H9 (cell line): ENCODE measurements around the gene CFDP1. TPM values are rescaled to one million over a fixed set of nuclear protein-coding genes. Genes with fewer than 3 reads are reported as not detected.

ENCODE experiments used
- DNase-seq: peaks from one replicate; pipeline ENCODE4 v3.0.0-alpha.2; 2017
- H2AFZ ChIP-seq: one replicate; pipeline ENCODE4 v1.6.1; 2013; ENCODE audit warnings: mild to moderate bottlenecking, low read length, control low read depth, moderate library complexity
- H2AK5ac ChIP-seq: 2 replicates; pipeline ENCODE4 v1.6.1; 2013; ENCODE audit warnings: low read length, control low read depth, mixed read lengths; ENCODE audit not compliant: insufficient read length
- H2BK120ac ChIP-seq: one replicate; pipeline ENCODE4 v1.6.1; 2013; ENCODE audit warnings: low read depth, mild to moderate bottlenecking, low read length, control low read depth, inconsistent platforms; ENCODE audit not compliant: poor library complexity, severe bottlenecking
- H2BK12ac ChIP-seq: 2 replicates; pipeline ENCODE4 v1.6.1; 2013; ENCODE audit warnings: low read length, control low read depth, mixed read lengths, low read depth; ENCODE audit not compliant: insufficient read length
- H2BK15ac ChIP-seq: 2 replicates; pipeline ENCODE4 v1.6.1; 2013; ENCODE audit warnings: low read depth, low read length, control low read depth
- H2BK20ac ChIP-seq: one replicate; pipeline ENCODE4 v1.6.1; 2013; ENCODE audit warnings: low read depth, mild to moderate bottlenecking, low read length, control low read depth, inconsistent platforms; ENCODE audit not compliant: poor library complexity, severe bottlenecking
- H2BK5ac ChIP-seq: 2 replicates; pipeline ENCODE4 v1.6.1; 2013; ENCODE audit warnings: low read length, control low read depth, mixed read lengths; ENCODE audit not compliant: insufficient read length
- H3K14ac ChIP-seq: 2 replicates; pipeline ENCODE4 v1.6.1; 2013; ENCODE audit warnings: low read length, control low read depth; ENCODE audit not compliant: insufficient read depth
- H3K18ac ChIP-seq: 2 replicates; pipeline ENCODE4 v1.6.1; 2013; ENCODE audit warnings: low read depth, mild to moderate bottlenecking, mixed read lengths, low read length, control low read depth; ENCODE audit not compliant: insufficient read length
- H3K23ac ChIP-seq: 2 replicates; pipeline ENCODE4 v1.6.1; 2013; ENCODE audit warnings: low read length, control low read depth, mixed read lengths, low read depth; ENCODE audit not compliant: insufficient read length
- H3K23me2 ChIP-seq: 2 replicates; pipeline ENCODE4 v1.6.1; 2013; ENCODE audit warnings: low read depth, mild to moderate bottlenecking, mixed read lengths, low read length, control low read depth; ENCODE audit not compliant: insufficient read length, poor library complexity, severe bottlenecking
- H3K27ac ChIP-seq: 2 replicates; pipeline ENCODE4 v1.5.1; 2013; ENCODE audit warnings: low read length, control low read depth, mixed read lengths, low read depth; ENCODE audit not compliant: insufficient read length
- H3K27me3 ChIP-seq: 2 replicates; pipeline ENCODE4 v1.6.1; 2013; ENCODE audit warnings: low read length, control low read depth, inconsistent platforms; ENCODE audit not compliant: insufficient read depth
- H3K4ac ChIP-seq: 2 replicates; pipeline ENCODE4 v1.6.1; 2013; ENCODE audit warnings: low read depth, mild to moderate bottlenecking, control low read depth, inconsistent platforms, low read length, moderate library complexity
- H3K4me1 ChIP-seq: 2 replicates; pipeline ENCODE4 v1.6.1; 2013; ENCODE audit warnings: low read length, control low read depth, inconsistent platforms; ENCODE audit not compliant: insufficient read depth
- H3K4me2 ChIP-seq: 2 replicates; pipeline ENCODE4 v1.6.1; 2013; ENCODE audit warnings: low read length, control low read depth, mixed read lengths; ENCODE audit not compliant: insufficient read length, insufficient read depth
- H3K56ac ChIP-seq: 2 replicates; pipeline ENCODE4 v1.6.1; 2013; ENCODE audit warnings: low read depth, mild to moderate bottlenecking, mixed read lengths, low read length, control low read depth; ENCODE audit not compliant: insufficient read length
- H3K79me1 ChIP-seq: 2 replicates; pipeline ENCODE4 v1.6.1; 2013; ENCODE audit warnings: low read depth, mild to moderate bottlenecking, moderate library complexity, low read length, control low read depth, inconsistent platforms; ENCODE audit not compliant: insufficient read depth, poor library complexity, severe bottlenecking
- H3K79me2 ChIP-seq: 2 replicates; pipeline ENCODE4 v1.6.1; 2013; ENCODE audit warnings: low read length, control low read depth, inconsistent platforms; ENCODE audit not compliant: insufficient read depth
- H3K9ac ChIP-seq: 2 replicates; pipeline ENCODE4 v1.6.1; 2013; ENCODE audit warnings: low read length, control low read depth, mixed read lengths; ENCODE audit not compliant: insufficient read length; ENCODE audit errors: extremely low read depth
- H3K9me3 ChIP-seq: one replicate; pipeline ENCODE4 v1.6.1; 2013; ENCODE audit warnings: low read depth, low read length, inconsistent platforms; ENCODE audit not compliant: control insufficient read depth
- H3T11ph ChIP-seq: one replicate; pipeline ENCODE4 v1.6.1; 2013; ENCODE audit warnings: mild to moderate bottlenecking, low read length, control low read depth, inconsistent platforms
- H4K20me1 ChIP-seq: one replicate; pipeline ENCODE4 v1.6.1; 2013; ENCODE audit not compliant: control insufficient read depth, insufficient read length, insufficient read depth
- H4K5ac ChIP-seq: 2 replicates; pipeline ENCODE4 v1.6.1; 2013; ENCODE audit warnings: low read depth, mild to moderate bottlenecking, mixed read lengths, low read length, control low read depth; ENCODE audit not compliant: insufficient read length
- H4K8ac ChIP-seq: replicated peaks from 2 replicates; pipeline ENCODE4 v1.6.1; 2013; ENCODE audit warnings: low read length, control low read depth, mixed read lengths, low read depth; ENCODE audit not compliant: insufficient read length
- H4K91ac ChIP-seq: 2 replicates; pipeline ENCODE4 v1.6.1; 2013; ENCODE audit warnings: low read depth, mild to moderate bottlenecking, moderate library complexity, mixed read lengths, low read length, control low read depth; ENCODE audit not compliant: insufficient read length
- H3K27ac Mint-ChIP-seq, 3 experiments: 2 replicates in 2 of 3; 3 replicates in 1 of 3; pipeline ENCODE4 v1.8.0; 2020 to 2021; ENCODE audit warnings: mixed read lengths in 3 of 3, mild to moderate bottlenecking in 1 of 3, moderate library complexity in 1 of 3
- H3K27me3 Mint-ChIP-seq: 2 replicates; pipeline ENCODE4 v1.8.0; 2021; ENCODE audit warnings: low read depth, mild to moderate bottlenecking, moderate library complexity, mixed read lengths
- H3K36me3 Mint-ChIP-seq, 3 experiments: 2 replicates in 2 of 3; 3 replicates in 1 of 3; pipeline ENCODE4 v1.8.0; 2020 to 2021; ENCODE audit warnings: low read depth in 3 of 3, mixed read lengths in 3 of 3; ENCODE audit not compliant: insufficient read depth in 1 of 3
- H3K4me1 Mint-ChIP-seq, 2 experiments: 2 replicates each; pipeline ENCODE4 v1.8.0; 2020; ENCODE audit warnings: mixed read lengths in 2 of 2
- H3K4me3 Mint-ChIP-seq, 2 experiments: 2 replicates in 1 of 2; 3 replicates in 1 of 2; pipeline ENCODE4 v1.8.0; 2020 to 2021; ENCODE audit warnings: mild to moderate bottlenecking in 2 of 2, mixed read lengths in 2 of 2, moderate library complexity in 1 of 2
- H3K9me3 Mint-ChIP-seq, 2 experiments: 2 replicates in 1 of 2; 3 replicates in 1 of 2; pipeline ENCODE4 v1.8.0; 2020; ENCODE audit warnings: mild to moderate bottlenecking in 2 of 2, mixed read lengths in 2 of 2, moderate library complexity in 1 of 2
- CTCF ChIP-seq: fragments of 200-600 bp; sonication (generic); conservative IDR thresholded peaks from 3 replicates; pipeline ENCODE4 v1.8.0; 2021; ENCODE audit warnings: antibody characterized with exemption, mild to moderate bottlenecking
- WGBS: extraction: QIAGEN DNeasy Blood & Tissue Kit; methylation state at CpG from one replicate; pipeline ENCODE4 v1.1.7; 2013; ENCODE audit warnings: missing lambda C conversion rate, low lambda C conversion rate, mixed read lengths; ENCODE audit not compliant: insufficient read length; ENCODE audit errors: extremely low coverage; 5-methylcytosine and 5-hydroxymethylcytosine counted together
- total RNA-seq: library from RNA; stranded (reverse); gene quantifications from 2 replicates; pipeline ENCODE4 v1.2.1, GENCODE V29; 2021

CFDP1 gene
- total RNA-seq, 1 experiment from 2014 or later: 89.2 TPM

GRCh38 chr16:75301804-75302203 lies 131.5 kb downstream of the CFDP1 start:
- no peak overlapping the region for H2AK5ac ChIP-seq
- peaks cover 4 to 6% of the 10 kb centered on the region in 2 experiments; a peak in 2 of 4 replicates for H3K4me1 Mint-ChIP-seq
- H3K27ac ChIP-seq: no peak overlapping the region
- no peak overlapping the region for H2AFZ ChIP-seq
- H3K4me2 ChIP-seq: no peak overlapping the region
- no peaks in the 10 kb centered on the region for H3K27me3 ChIP-seq
- no peaks in the 10 kb centered on the region for H3K79me2 ChIP-seq
- no peak overlapping the region for H3K56ac ChIP-seq
- H3K36me3 Mint-ChIP-seq: peaks cover 22 to 69% (median 65%) of the 10 kb centered on the region in 3 experiments; a peak in 6 of 7 replicates
- H3K9me3 Mint-ChIP-seq: no peaks in the 10 kb centered on the region
- H4K5ac ChIP-seq: no peak overlapping the region
- no peak for DNase-seq
- H2BK120ac ChIP-seq: no peak overlapping the region
- H3K9me3 ChIP-seq: no peaks in the 10 kb centered on the region
- no peak overlapping the region for H2BK20ac ChIP-seq
- no peak overlapping the region for H2BK12ac ChIP-seq
- H3K79me1 ChIP-seq: no peaks in the 10 kb centered on the region
- H2BK15ac ChIP-seq: no peak overlapping the region
- no peaks in the 10 kb centered on the region for H4K20me1 ChIP-seq
- H3T11ph ChIP-seq: no peak overlapping the region
- H3K4me3 Mint-ChIP-seq: no peak overlapping the region
- no peak for TF ChIP-seq CTCF
- H3K23ac ChIP-seq: no peak overlapping the region
- H3K4ac ChIP-seq: no peak overlapping the region
- H4K91ac ChIP-seq: no peak overlapping the region
- H3K27ac Mint-ChIP-seq: no peak overlapping the region; a peak in 1 of 7 replicates
- no peaks in the 10 kb centered on the region for H3K4me1 ChIP-seq
- no peak overlapping the region for H2BK5ac ChIP-seq
- H3K27me3 Mint-ChIP-seq: no peaks in the 10 kb centered on the region; the same call in 1 of the 2 replicates
- no CpG with 5 or more reads among the region's 1 CpG for WGBS
- no peak overlapping the region for H4K8ac ChIP-seq
- no peak overlapping the region for H3K9ac ChIP-seq
- H3K14ac ChIP-seq: no peak overlapping the region
- H3K23me2 ChIP-seq: no peaks in the 10 kb centered on the region
- H3K18ac ChIP-seq: no peak overlapping the region
